BJ (cell line): ENCODE data around the gene IL31RA. TPM values are rescaled to one million over a fixed set of nuclear protein-coding genes. Genes with fewer than 3 reads are reported as not detected.

Source experiments
- CTCF ChIA-PET: fragments of 350-600 bp; formaldehyde crosslinking; extraction: SDS; loops from one replicate; lab custom pipeline; 2021; ENCODE audit warnings: antibody characterized with exemption, inconsistent platforms; lab: Yijun Ruan, JAX
- POLR2A ChIA-PET: fragments of 300-600 bp; sonication (Branson Sonifier 250); formaldehyde crosslinking; extraction: SDS; loops from one replicate; lab custom pipeline; 2021; ENCODE audit warnings: antibody characterized with exemption; lab: Charles Lee
- DNase-seq: peaks from one replicate; pipeline ENCODE4 v3.0.0-alpha.2; 2011; ENCODE audit warnings: low read depth
- H3K27me3 ChIP-seq: 2 replicates; pipeline ENCODE4 v1.6.0; 2011; ENCODE audit warnings: low read length; ENCODE audit not compliant: control insufficient read depth, insufficient read depth
- H3K36me3 ChIP-seq: 2 replicates; pipeline ENCODE4 v1.5.1; 2011; ENCODE audit warnings: low read length; ENCODE audit not compliant: control insufficient read depth, insufficient read depth
- H3K4me3 ChIP-seq: 2 replicates; pipeline ENCODE4 v1.5.1; 2011; ENCODE audit warnings: low read depth, mild to moderate bottlenecking, control low read depth, low read length
- polyA plus RNA-seq: library from polyadenylated mRNA; depleted of rRNA; stranded (reverse); fragments of >200 nt; gene quantifications from 2 replicates; pipeline ENCODE4 v1.2.3, GENCODE V29; 2011
- TF ChIP-seq, protein P1 (sequence below): IDR thresholded peaks from 2 replicates; pipeline ENCODE4 v1.5.1; 2011; ENCODE audit warnings: low read depth, mild to moderate bottlenecking, control low read depth, inconsistent platforms, low read length, moderate library complexity; ENCODE audit not compliant: insufficient read depth

The IL31RA gene
- polyA plus RNA-seq, 1 experiment: not detected

DNA sequence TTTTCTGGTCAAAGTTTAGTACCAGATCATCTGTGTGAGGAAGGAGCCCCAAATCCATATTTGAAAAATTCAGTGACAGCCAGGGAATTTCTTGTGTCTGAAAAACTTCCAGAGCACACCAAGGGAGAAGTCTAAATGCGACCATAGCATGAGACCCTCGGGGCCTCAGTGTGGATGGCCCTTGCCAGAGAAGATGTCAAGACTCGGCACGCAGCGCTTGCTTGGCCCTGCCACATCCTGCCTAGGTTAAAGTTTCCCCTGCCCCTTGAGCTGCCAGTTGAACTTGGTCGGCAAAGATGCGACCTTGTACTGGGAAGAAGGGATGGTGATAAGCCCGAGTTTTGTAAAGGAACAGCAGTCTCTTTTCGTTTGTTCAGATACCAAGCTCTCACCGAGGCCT, 65.8 kb downstream of the IL31RA start:
- ChIA-PET CTCF (no interaction called here), POLR2A (no interaction called here)
- DNase-seq: no peak
- Histone ChIP-seq H3K36me3 (no peaks in the 10 kb centered on the region), H3K4me3 (no peak overlapping the region), H3K27me3 (no peaks in the 10 kb centered on the region)
- TF ChIP-seq, protein P1, sequence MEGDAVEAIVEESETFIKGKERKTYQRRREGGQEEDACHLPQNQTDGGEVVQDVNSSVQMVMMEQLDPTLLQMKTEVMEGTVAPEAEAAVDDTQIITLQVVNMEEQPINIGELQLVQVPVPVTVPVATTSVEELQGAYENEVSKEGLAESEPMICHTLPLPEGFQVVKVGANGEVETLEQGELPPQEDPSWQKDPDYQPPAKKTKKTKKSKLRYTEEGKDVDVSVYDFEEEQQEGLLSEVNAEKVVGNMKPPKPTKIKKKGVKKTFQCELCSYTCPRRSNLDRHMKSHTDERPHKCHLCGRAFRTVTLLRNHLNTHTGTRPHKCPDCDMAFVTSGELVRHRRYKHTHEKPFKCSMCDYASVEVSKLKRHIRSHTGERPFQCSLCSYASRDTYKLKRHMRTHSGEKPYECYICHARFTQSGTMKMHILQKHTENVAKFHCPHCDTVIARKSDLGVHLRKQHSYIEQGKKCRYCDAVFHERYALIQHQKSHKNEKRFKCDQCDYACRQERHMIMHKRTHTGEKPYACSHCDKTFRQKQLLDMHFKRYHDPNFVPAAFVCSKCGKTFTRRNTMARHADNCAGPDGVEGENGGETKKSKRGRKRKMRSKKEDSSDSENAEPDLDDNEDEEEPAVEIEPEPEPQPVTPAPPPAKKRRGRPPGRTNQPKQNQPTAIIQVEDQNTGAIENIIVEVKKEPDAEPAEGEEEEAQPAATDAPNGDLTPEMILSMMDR: no peak

DNA sequence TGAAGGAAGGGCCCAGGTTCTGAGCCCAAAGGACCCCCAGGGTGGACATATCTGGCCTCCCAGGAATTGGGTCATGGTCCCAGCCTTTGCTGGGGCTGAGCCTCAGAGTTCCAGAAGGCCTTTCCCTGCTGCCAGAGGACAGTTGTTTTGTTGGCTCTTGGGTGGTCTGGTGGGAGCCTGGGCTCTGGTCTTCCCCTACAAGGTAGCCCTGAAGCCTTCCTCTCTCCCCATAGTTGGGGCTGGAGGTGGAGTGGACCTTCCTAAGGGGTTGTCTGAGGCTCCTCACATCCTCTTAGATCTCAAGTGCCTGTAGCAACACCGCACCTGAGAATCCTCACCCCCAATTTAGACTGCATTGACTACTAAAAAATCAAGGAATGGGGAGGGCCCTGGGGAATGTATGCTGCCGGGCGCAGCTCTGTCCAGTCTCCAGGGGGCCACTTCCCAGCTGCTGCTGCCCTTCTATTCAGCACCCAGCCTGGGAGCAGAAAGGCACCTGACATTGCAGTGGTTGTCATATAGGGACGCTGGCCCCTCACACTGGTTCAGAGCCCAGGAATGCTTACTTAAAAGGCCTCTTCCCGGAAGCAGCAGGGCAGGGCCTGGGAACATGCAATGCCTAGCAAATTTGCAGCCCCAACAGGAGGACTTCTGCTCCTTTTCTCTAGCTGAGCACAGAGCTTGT, 66.4 kb downstream of the IL31RA start:
- Histone ChIP-seq H3K27me3 (no peaks in the 10 kb centered on the region), H3K36me3 (no peaks in the 10 kb centered on the region), H3K4me3 (no peak overlapping the region)
- DNase-seq: no peak
- POLR2A ChIA-PET: no interaction called here
- TF ChIP-seq, protein P1: no peak
- CTCF ChIA-PET: no interaction called here

DNA sequence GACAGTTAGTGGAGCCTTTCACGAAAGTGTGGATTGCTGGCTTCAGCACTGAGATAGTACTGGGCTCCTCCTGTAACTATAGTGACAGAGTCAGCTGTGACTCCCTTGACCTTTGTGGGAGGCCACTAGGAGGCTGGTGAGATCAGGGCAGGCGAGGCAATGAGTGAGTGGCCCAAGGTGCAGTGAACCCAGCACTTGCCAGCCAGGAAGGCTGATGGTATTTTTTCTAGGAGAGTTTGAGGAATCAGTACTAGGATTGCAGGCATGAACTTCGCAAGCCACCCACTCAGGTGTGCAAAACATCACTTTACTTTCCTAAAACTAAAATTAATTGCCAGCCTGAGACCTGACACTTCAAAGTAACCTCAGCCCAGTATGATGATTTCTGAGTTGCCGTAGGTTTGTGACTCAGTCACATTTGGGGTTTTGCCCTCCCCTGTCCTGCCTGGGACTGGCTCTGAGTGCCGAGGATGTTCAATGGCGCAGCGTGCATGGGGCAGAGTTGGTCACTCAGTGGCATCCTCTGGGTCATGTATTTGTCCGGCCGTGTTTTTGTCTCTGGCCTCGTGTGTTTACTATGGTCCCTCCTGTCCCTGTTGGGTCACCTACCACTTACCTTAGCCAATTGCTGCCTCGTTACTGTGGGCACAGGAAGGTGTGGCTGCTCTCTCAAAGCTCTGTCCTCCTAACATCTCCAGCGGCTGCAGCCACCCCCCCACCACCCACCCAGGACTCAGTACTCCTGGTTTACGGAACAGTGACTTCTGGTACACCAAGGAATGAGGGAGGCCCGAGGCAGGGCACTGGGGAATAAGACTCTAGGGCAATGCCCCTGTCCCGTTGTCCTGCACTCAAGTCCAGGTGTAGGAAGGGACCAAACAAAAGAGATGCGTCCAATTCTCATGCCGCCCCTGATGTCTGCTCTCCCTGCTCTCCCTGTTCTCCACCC, 67.2 kb downstream of the IL31RA start:
- no peaks in the 10 kb centered on the region for H3K36me3 ChIP-seq
- TF ChIP-seq, protein P1: no peak
- CTCF ChIA-PET: no interaction called here
- no peaks in the 10 kb centered on the region for H3K27me3 ChIP-seq
- POLR2A ChIA-PET: no interaction called here
- H3K4me3 ChIP-seq: no peak overlapping the region
- DNase-seq: no peak

DNA sequence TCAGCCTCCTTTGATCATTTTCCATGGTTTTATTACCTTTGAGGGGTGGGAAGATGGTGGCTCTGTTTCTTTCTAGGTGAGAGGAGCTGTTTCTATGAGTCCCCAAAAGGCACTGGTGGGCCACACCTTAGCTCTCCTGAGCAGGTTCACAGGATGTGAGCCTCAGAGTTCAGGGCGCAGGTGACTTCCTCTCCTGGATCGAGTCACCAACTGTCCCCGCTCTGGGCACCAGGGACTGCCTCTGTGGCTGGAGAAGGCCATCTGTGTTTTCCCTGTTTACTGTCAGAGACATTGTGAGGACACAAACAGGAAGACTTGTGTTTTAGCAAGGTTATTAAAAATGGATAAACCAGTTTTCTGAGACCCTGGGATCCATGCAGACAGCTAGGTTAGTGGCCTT, 68.5 kb downstream of the IL31RA start:
- H3K36me3 ChIP-seq: no peaks in the 10 kb centered on the region
- TF ChIP-seq, protein P1: no peak
- ChIA-PET CTCF (interaction anchor here (0.6 kb wide), 1 partner anchor 101 kb away, joined by 3 read pairs; no protein-coding TSS in a partner anchor), POLR2A (no interaction called here)
- no peak for DNase-seq
- no peak overlapping the region for H3K4me3 ChIP-seq
- H3K27me3 ChIP-seq: no peaks in the 10 kb centered on the region

DNA sequence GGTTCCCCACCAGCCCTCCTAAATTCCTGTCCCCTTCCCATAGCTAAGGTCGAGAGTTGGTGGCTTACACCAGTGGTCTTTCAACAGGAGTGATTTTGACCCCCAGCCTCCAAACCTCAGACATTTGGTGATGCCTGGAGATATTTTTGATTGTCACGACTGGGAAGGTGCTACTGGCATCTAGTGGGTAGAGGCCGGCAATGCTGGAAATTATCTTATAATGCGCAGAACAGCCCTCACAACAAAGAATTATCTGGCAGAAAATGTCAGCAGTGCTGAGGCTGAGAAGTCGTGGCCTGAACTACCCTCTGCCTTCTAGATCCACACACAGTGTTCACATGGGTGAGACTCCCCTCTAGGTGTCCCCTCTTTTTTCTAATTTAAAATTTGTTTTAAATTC, 69.6 kb downstream of the IL31RA start:
- POLR2A ChIA-PET: no interaction called here
- H3K27me3 ChIP-seq: no peaks in the 10 kb centered on the region
- CTCF ChIA-PET: no interaction called here
- no peak for DNase-seq
- TF ChIP-seq, protein P1: peak; percentile 24; the same call in 1 of the 2 replicates
- no peak overlapping the region for H3K4me3 ChIP-seq
- no peaks in the 10 kb centered on the region for H3K36me3 ChIP-seq
